GM10266 (cell line): ENCODE results near the gene BAHCC1.

ENCODE experiments used
- DNase-seq: peaks from one replicate; pipeline ENCODE4 v3.0.0; 2012; ENCODE audit errors: extremely low spot score
- TF ChIP-seq, protein P1 (sequence below): IDR thresholded peaks from 2 replicates; pipeline ENCODE4 v1.5.1; 2012; ENCODE audit warnings: mild to moderate bottlenecking, low read depth; ENCODE audit not compliant: control insufficient read depth, insufficient read depth; ENCODE audit errors: missing control alignments

The BAHCC1 gene

DNA sequence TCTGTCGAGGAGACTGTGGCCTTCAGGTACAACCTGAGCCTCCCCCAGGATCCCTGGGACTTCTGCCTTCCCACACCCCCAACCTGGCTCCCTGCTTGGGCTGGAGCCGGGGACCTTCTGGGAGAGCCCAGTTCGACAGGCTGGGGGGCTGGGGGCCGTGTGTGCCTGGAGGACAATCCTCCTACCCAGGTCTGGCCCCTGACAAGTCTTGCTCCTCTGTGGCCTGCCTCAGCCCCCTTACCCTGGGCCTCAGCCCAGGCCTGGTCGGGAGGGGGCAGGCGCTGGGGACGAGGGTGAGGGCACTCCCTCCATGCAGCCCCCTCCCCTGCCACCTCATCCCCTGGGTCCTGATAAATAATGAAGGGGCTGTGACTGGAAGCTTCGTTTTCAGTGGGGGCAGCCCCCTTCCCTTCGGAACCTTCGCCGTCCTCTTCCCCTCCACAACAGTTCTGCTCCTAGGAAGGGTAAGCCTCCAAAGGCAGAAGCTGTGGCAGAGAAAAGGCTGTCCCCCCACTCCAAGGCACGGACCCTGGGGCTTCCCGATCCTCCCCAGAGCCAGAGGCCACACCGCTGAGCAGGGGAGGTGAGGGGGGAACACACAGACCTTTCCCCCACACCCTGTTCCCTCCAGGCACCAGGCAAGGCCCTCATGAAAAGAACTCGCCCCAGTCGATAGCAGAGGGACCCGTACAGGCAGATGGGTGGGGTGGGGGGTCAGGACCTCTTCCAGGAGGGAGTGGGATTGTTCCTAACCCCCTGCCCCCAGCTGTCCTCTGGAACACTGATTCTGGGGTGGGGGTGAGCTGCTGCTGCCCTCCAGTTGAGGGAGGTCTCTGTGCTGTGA lies 5.0 kb upstream of the BAHCC1 start:
- TF ChIP-seq, protein P1, sequence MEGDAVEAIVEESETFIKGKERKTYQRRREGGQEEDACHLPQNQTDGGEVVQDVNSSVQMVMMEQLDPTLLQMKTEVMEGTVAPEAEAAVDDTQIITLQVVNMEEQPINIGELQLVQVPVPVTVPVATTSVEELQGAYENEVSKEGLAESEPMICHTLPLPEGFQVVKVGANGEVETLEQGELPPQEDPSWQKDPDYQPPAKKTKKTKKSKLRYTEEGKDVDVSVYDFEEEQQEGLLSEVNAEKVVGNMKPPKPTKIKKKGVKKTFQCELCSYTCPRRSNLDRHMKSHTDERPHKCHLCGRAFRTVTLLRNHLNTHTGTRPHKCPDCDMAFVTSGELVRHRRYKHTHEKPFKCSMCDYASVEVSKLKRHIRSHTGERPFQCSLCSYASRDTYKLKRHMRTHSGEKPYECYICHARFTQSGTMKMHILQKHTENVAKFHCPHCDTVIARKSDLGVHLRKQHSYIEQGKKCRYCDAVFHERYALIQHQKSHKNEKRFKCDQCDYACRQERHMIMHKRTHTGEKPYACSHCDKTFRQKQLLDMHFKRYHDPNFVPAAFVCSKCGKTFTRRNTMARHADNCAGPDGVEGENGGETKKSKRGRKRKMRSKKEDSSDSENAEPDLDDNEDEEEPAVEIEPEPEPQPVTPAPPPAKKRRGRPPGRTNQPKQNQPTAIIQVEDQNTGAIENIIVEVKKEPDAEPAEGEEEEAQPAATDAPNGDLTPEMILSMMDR, result no peak
- no peak for DNase-seq

DNA sequence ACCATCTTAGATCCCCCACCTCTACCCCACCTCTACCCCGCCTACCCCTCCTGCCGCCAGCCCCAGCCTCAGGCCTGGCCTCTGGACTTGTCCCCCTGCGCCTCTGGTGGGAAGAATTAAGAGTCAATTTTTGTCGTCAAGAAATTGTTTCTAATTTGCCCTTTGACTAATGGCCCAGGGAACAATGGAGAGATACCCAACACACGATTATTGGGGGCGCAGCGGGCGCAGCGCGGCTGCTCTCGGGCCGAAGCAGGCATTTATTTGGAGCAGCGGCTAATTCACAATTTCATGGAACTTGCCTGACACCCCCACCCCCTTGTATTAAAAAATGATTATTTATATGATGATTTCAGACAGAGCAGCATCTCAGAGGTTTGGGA lies 4.4 kb upstream of the BAHCC1 start:
- TF ChIP-seq, protein P1, result no peak
- DNase-seq, result no peak

DNA sequence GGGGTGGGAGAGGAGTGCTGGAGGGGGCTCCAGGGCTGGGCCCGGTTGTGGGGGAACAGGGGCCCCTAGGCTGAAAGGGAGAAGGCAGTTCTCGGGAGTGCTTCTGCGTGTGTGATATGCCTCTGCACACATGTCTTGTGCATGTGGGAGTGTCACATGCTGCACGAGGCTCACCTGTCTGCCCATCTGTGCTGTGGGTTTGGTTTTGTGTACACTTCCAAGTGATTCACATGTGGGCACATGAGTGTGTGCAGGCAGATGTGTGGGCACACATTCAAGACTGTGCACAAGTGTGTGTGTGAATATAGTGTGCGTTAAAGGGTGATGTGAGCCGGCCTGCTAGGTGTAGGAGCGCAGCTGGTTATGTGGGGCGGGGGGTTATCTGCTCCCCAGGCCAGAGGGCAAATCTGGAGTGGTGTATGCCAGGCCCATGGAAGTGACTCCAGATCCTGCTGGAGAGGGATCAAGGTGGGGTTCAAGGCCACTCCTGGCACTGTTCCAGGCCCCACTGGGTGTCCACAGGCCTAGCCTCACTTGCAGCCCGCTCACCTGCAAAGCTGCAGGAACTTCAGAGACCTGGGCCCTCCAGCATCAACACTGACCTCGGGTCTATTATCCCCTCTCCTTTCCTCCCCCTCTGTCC lies 3.8 kb upstream of the BAHCC1 start:
- TF ChIP-seq, protein P1, result no peak
- no peak for DNase-seq

DNA sequence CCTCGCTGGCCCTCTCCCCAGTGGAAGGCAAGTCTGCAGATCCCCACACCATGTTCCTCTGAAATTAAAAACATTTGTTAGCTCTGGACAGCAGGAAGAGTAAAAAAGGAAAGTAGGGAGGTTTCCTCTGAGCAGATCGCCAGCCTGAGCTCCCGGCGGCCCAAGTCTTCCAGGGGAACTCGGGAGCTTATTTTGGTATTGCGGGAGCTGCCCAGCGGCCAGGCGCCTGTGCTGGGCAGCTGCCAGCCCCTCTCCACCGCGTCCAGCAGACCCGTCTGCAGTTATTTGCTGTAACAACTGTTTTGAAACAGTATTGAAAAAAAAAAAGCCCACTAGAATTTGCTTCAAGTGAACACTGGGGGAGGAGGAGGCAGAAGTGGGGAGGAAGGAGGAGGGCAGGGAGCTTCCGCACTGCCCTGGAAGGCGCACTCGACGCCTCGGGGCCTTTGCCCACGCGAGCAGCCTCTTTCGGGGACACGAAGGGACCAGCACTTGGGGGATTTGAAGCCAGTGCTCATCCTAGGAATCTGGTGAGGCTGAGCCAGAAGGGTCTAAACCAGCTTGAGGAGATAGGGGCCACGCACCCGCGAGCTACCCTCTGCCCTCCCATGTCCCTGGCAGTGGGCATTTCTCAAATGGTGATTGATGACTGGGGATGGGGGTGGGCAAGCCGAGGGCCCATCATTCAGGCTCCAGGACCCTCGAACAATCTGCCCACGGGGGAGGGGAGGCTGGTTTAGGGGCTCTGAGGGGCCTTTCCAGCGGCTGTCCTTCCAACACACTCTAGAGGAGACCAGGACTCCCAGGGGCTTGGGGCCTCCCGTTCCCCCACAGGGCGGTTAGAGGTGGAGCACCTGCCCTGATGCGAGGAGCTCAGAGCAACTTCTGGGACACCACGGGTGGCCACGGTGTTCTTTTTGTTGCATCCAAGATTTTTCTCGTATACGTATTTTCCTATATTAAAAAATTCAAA lies 3.0 kb upstream of the BAHCC1 start:
- TF ChIP-seq, protein P1, result no peak
- DNase-seq, result no peak

GRCh38 chr17:81392909-81393654 lies 2.2 kb upstream of the BAHCC1 start:
- TF ChIP-seq, protein P1, result no peak
- DNase-seq, result no peak

DNA sequence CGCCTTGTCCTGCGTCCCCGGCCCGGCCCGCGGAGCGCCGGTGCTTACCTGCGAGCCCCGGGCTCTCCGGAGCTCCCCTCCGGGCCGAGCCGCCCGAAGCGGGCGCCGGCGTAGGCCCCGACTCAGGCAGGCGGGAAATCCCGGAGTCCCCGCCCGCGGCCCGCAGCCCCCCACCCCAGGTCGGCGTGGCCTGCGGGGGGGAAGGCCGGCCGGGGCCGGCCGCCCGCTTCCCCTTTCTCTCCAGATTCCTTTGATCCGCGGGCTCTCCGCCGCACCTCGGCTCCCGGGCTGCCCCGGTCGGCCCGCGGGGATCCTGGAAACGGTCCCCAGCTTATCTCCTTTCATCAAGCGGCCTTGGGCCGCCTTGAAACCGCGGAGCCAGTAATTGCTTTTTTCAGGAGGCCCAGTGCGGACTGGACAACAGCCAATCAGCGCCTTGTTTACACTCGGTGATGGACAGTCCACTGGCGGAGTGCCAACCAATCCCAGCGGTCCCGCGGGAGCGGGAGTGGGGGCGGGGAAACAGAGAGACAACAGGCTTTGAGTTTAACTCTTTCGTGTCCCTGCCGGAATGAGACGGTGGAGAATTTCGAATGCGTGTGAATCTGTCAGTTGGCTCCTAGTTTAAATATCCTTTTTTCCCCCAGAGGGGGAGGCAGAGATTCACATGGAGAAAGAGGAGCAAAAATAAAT lies 1.4 kb upstream of the BAHCC1 start:
- peak; percentile 94 for DNase-seq

More for the DNA sequence above, 1.4 kb upstream of the BAHCC1 start:
- TF ChIP-seq, protein P1, result no peak
